Measurements from ENCODE around the gene EFHC1.
A peak's percentile ranks its signal among the peaks of the same experiment; 100 is the strongest.
"Not testable (repeated sequence)": the region's sequence is repeated elsewhere in the genome, so short reads cannot be mapped to it uniquely, and the experiment has no call there.

Gene EFHC1

GRCh38 chr6:52422156-52422555 is 2.0 kb downstream of the EFHC1 start:
- no peaks in the 10 kb centered on the region for H3K9me3 ChIP-seq
- no peak for DNase-seq
- peaks cover 13% of the 10 kb centered on the region for H3K4me1 ChIP-seq
- H3K4me3 ChIP-seq (ENCODE audit: low read depth, low read length), result no peak overlapping the region
- no peaks in the 10 kb centered on the region for H3K27me3 ChIP-seq
- TF ChIP-seq CTCF (IDR thresholded peaks at IDR 0.05; ENCODE audit: low read depth, low read length), result no peak
- no peaks in the 10 kb centered on the region for H3K36me3 ChIP-seq

GRCh38 chr6:52423448-52423847 is 3.3 kb downstream of the EFHC1 start:
- H3K27me3 ChIP-seq, result no peaks in the 10 kb centered on the region
- H3K36me3 ChIP-seq, result no peaks in the 10 kb centered on the region
- DNase-seq, result no peak
- H3K4me1 ChIP-seq, result peaks cover 6% of the 10 kb centered on the region
- no peak overlapping the region for H3K4me3 ChIP-seq (ENCODE audit: low read depth, low read length)
- TF ChIP-seq CTCF (IDR thresholded peaks at IDR 0.05; ENCODE audit: low read depth, low read length), result no peak
- H3K9me3 ChIP-seq, result no peaks in the 10 kb centered on the region

GRCh38 chr6:52423971-52424381 is 3.8 kb downstream of the EFHC1 start:
- Histone ChIP-seq H3K4me1 (peaks cover 6% of the 10 kb centered on the region), H3K9me3 (no peaks in the 10 kb centered on the region), H3K4me3 (ENCODE audit: low read depth, low read length) (no peak overlapping the region), H3K27me3 (no peaks in the 10 kb centered on the region), H3K36me3 (no peaks in the 10 kb centered on the region)
- no peak for TF ChIP-seq CTCF (IDR thresholded peaks at IDR 0.05; ENCODE audit: low read depth, low read length)
- DNase-seq, result no peak

- Histone ChIP-seq H3K36me3 (no peaks in the 10 kb centered on the region), H3K4me1 (peaks cover 1% of the 10 kb centered on the region; the same call in 1 of the 2 replicates), H3K9me3 (no peaks in the 10 kb centered on the region), H3K4me3 (ENCODE audit: low read depth, low read length) (no peak overlapping the region), H3K27me3 (no peaks in the 10 kb centered on the region)
- TF ChIP-seq CTCF (IDR thresholded peaks at IDR 0.05; ENCODE audit: low read depth, low read length), result no peak
- no peak for DNase-seq
Observed at GRCh38 chr6:52424513-52424912, 4.4 kb downstream of the EFHC1 start.

GRCh38 chr6:52426667-52427066 is 6.5 kb downstream of the EFHC1 start:
- TF ChIP-seq CTCF (IDR thresholded peaks at IDR 0.05; ENCODE audit: low read depth, low read length), result no peak
- DNase-seq, result no peak
- Histone ChIP-seq H3K9me3 (no peaks in the 10 kb centered on the region), H3K27me3 (no peaks in the 10 kb centered on the region), H3K4me1 (no peaks in the 10 kb centered on the region), H3K4me3 (ENCODE audit: low read depth, low read length) (no peak overlapping the region), H3K36me3 (no peaks in the 10 kb centered on the region)

GRCh38 chr6:52433294-52433693 is 13.2 kb downstream of the EFHC1 start:
- H3K4me3 ChIP-seq (ENCODE audit: low read depth, low read length); H3K36me3 ChIP-seq; H3K27me3 ChIP-seq; H3K9me3 ChIP-seq; H3K4me1 ChIP-seq: not testable (repeated sequence)
- DNase-seq, result peak; percentile 54

- no peak for TF ChIP-seq CTCF (IDR thresholded peaks at IDR 0.05; ENCODE audit: low read depth, low read length)
- Histone ChIP-seq H3K4me1 (peaks cover 8% of the 10 kb centered on the region), H3K27me3 (no peaks in the 10 kb centered on the region), H3K36me3 (peaks cover 3% of the 10 kb centered on the region), H3K9me3 (no peaks in the 10 kb centered on the region), H3K4me3 (ENCODE audit: low read depth, low read length) (no peak overlapping the region)
- no peak for DNase-seq
Observed at GRCh38 chr6:52435345-52435744, 15.2 kb downstream of the EFHC1 start.

All from BE2C (cell line).